Vagina (tissue), 2 donors: ENCODE results near the gene ATP11A. TPM values are rescaled to one million over a fixed set of nuclear protein-coding genes. Genes with fewer than 3 reads are reported as not detected.
A peak's percentile ranks its signal among the peaks of the same experiment; 100 is the strongest.

Source experiments
- DNase-seq, 2 donors: peaks; one replicate each; pipeline ENCODE4 v3.0.0-alpha.2; 2017; ENCODE audit errors: extremely low spot score in 2 of 2
- H3K27ac ChIP-seq: fragments of 200-600 bp; sonication (generic); one replicate; pipeline ENCODE4 v1.5.1; 2019
- H3K27me3 ChIP-seq: fragments of 200-600 bp; sonication (generic); one replicate; pipeline ENCODE4 v1.5.1; 2019
- H3K36me3 ChIP-seq, 2 donors: fragments of 200-600 bp; sonication (generic); one replicate each; pipeline ENCODE4 v1.5.1; 2017 to 2019
- H3K4me1 ChIP-seq: fragments of 200-600 bp; sonication (generic); one replicate; pipeline ENCODE4 v1.5.1; 2019
- H3K4me3 ChIP-seq, 2 donors: fragments of 200-600 bp; sonication (generic); 1 replicate in 1 of 2; 2 replicates in 1 of 2; pipeline ENCODE4 v1.5.1; 2016 to 2019
- H3K9me3 ChIP-seq: fragments of 200-600 bp; sonication (generic); one replicate; pipeline ENCODE4 v1.5.1; 2019
- POLR2A ChIP-seq, 2 donors: fragments of 450-650 bp; IDR thresholded peaks; one replicate each; pipeline ENCODE4 v1.6.1; 2017; ENCODE audit warnings: antibody characterized with exemption in 2 of 2, mild to moderate bottlenecking in 2 of 2, moderate library complexity in 2 of 2
- POLR2AphosphoS5 ChIP-seq, 2 donors: sonication (generic); formaldehyde crosslinking; IDR thresholded peaks; one replicate each; pipeline ENCODE4 v1.9.0; 2017; ENCODE audit warnings: antibody characterized with exemption in 2 of 2, mild to moderate bottlenecking in 2 of 2, low read depth in 1 of 2; ENCODE audit not compliant: insufficient read depth in 1 of 2
- intact Hi-C: fragments of 100-400 bp; cut with DNase I; formaldehyde crosslinking; loops from one replicate; pipeline ENCODE4 v1.15.1; 2023
- total RNA-seq: library from RNA; depleted of rRNA; stranded (reverse); fragments of >200 nt; gene quantifications from one replicate; pipeline ENCODE4 v1.2.3, GENCODE V29; 2016
- TF ChIP-seq, protein P1 (sequence below), 3 experiments: fragments of 450-650 bp in 2 of 3; fragments of 200-600 bp in 1 of 3; sonication (generic) in 1 of 3; IDR thresholded peaks; one replicate each; pipeline ENCODE4 v1.5.1; 2017 to 2019; ENCODE audit warnings: antibody characterized with exemption in 3 of 3, mild to moderate bottlenecking in 2 of 3, moderate library complexity in 2 of 3

The ATP11A gene
- total RNA-seq, 1 donor from 2014 or later = 33.4 TPM

DNA sequence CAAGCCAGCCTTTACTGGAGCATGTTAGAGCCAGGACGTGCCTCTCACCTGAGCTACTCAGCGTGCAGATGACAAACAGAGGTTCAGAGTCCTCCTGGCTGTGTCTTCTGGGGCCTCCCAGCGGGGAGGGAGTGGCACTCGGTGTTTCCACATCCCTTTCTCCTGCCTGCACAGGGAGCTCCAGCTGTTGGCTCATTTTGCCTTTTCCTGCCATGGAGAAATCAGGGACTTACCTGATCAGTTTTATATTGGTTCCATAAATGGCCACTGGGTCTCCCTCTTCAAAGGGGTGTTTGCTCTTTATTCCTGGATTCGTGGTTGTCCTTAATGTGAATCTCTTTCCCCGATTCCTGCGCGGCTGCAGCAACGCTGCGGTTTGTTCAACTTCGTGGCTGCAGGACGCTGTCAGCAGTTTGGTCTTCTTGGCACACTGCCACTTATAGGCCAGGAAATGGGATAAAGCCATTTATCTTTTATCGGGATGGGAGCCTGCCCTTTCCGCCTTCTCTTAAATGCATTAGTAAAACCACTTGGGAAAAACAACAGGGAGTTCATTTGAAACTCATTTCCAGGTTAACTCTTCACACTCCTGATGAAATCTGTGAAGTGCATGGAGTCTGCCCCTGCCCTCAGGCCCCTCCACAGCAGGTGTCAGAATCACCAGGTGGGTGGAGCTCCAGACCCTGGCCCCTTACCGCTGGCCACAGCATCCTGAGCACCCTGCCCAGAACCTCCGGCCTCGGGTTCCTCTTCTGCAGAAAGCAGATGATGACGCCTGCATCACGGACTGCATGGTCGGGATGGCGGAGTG lies 239.3 kb downstream of the ATP11A start:
- no peaks in the 10 kb centered on the region for H3K27me3 ChIP-seq
- intact Hi-C loops = no loop called here
- TF ChIP-seq, protein P1, sequence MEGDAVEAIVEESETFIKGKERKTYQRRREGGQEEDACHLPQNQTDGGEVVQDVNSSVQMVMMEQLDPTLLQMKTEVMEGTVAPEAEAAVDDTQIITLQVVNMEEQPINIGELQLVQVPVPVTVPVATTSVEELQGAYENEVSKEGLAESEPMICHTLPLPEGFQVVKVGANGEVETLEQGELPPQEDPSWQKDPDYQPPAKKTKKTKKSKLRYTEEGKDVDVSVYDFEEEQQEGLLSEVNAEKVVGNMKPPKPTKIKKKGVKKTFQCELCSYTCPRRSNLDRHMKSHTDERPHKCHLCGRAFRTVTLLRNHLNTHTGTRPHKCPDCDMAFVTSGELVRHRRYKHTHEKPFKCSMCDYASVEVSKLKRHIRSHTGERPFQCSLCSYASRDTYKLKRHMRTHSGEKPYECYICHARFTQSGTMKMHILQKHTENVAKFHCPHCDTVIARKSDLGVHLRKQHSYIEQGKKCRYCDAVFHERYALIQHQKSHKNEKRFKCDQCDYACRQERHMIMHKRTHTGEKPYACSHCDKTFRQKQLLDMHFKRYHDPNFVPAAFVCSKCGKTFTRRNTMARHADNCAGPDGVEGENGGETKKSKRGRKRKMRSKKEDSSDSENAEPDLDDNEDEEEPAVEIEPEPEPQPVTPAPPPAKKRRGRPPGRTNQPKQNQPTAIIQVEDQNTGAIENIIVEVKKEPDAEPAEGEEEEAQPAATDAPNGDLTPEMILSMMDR (IDR thresholded peaks at IDR 0.05) = no peak
- no peak for TF ChIP-seq POLR2AphosphoS5 (IDR thresholded peaks at IDR 0.05; ENCODE audit: insufficient read depth in 1 of 2, low read depth in 1 of 2)
- TF ChIP-seq POLR2A (IDR thresholded peaks at IDR 0.05) = no peak
- no peak for DNase-seq
- no peak overlapping the region for H3K4me3 ChIP-seq
- H3K36me3 ChIP-seq = no peaks in the 10 kb centered on the region
- H3K27ac ChIP-seq = no peak overlapping the region
- no peaks in the 10 kb centered on the region for H3K9me3 ChIP-seq
- H3K4me1 ChIP-seq = peaks cover 15% of the 10 kb centered on the region

DNA sequence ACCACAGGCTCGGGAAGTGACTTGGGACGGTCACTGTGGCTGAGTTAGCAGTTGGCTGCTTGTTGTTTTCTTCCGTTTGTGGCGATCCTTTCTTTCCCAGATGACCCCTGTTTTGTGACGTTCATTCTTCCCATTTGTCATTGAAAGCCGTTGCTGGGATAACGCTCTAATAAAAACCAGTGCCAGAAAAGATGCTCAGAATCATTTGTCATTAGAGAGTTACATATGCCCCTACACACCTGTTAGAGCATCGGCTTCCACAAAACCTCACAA lies 239.9 kb downstream of the ATP11A start:
- peaks cover 15% of the 10 kb centered on the region for H3K4me1 ChIP-seq
- TF ChIP-seq POLR2AphosphoS5 (IDR thresholded peaks at IDR 0.05; ENCODE audit: insufficient read depth in 1 of 2, low read depth in 1 of 2) (no peak), POLR2A (IDR thresholded peaks at IDR 0.05) (no peak)
- TF ChIP-seq, protein P1 (IDR thresholded peaks at IDR 0.05) = no peak
- H3K36me3 ChIP-seq = no peaks in the 10 kb centered on the region
- H3K4me3 ChIP-seq = no peak overlapping the region
- DNase-seq = no peak
- H3K27ac ChIP-seq = no peak overlapping the region
- no peaks in the 10 kb centered on the region for H3K27me3 ChIP-seq
- H3K9me3 ChIP-seq = no peaks in the 10 kb centered on the region
- intact Hi-C loops = no loop called here

DNA sequence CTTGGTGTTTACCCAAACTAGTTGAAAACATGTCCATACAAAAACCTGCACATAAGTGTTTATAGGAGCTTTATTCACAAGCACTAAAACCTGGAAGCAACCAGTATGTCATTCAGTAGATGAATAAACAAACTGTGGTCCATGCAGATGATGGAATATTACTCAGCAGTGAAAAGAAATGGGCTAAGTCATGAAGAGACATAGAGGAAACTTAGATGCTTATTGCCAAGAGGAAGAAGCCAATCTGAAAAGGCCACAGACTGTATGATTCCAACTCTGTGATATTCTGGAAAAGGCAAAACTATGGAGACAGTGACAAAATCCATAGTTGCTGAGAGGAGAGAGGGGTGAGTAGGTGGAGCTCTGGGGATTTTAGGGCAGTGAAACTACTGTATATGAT lies 240.4 kb downstream of the ATP11A start:
- DNase-seq = no peak
- no peak overlapping the region for H3K27ac ChIP-seq
- TF ChIP-seq, protein P1 (IDR thresholded peaks at IDR 0.05) = no peak
- TF ChIP-seq POLR2A (IDR thresholded peaks at IDR 0.05) (no peak), POLR2AphosphoS5 (IDR thresholded peaks at IDR 0.05; ENCODE audit: insufficient read depth in 1 of 2, low read depth in 1 of 2) (no peak)
- H3K9me3 ChIP-seq = no peaks in the 10 kb centered on the region
- intact Hi-C loops = no loop called here
- H3K4me3 ChIP-seq = no peak overlapping the region
- H3K36me3 ChIP-seq = no peaks in the 10 kb centered on the region
- H3K27me3 ChIP-seq = no peaks in the 10 kb centered on the region
- peaks cover 15% of the 10 kb centered on the region for H3K4me1 ChIP-seq

DNA sequence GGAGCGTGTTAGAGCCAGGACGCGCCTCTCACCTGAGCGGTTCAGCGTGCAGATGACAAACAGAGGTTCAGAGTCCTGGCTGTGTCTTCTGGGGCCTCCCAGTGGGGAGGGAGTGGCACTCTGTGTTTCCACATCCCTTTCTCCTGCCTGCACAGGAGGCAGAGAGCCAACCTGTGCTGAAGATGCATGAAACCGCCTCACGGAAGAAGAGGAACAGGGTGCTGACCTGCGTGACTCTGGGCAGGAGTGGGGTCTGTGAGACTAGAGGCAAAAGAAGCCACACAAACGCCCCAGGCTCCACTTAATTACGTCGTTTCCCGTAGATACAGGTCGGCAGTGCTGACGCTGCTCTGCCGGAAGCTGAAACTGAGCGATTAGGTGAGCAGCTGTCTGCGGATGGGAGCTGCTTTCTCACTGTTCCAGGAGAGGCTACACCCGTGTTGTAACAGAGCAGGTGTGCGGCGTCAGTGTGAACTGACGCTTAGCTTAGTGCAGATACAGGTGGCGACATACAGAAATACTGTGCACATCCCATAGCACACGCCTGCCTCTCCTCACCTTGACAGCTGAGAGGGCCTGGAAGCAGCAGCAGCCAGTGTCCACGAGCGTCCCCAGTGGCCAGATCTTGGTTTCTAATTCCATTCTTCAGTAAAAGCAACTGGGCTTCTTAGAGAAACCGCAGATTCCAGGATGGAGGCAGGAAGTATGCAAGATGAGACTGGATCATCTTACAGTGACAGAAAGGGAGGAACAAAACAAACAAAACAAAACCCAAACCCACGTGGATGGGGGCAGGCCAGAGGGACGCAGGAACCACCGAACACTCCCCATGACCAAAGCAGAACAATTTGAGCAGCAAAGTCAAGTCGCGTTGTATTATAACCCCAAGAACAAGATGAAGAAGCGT lies 241.4 kb downstream of the ATP11A start:
- DNase-seq = no peak
- TF ChIP-seq, protein P1 (IDR thresholded peaks at IDR 0.05) = peak in 1 of 3 experiments; percentile 10
- TF ChIP-seq POLR2A (IDR thresholded peaks at IDR 0.05) = no peak
- Histone ChIP-seq H3K27ac (no peak overlapping the region), H3K4me3 (no peak overlapping the region), H3K36me3 (no peaks in the 10 kb centered on the region), H3K4me1 (peaks cover 15% of the 10 kb centered on the region), H3K9me3 (no peaks in the 10 kb centered on the region), H3K27me3 (no peaks in the 10 kb centered on the region)
- intact Hi-C loops = no loop called here

DNA sequence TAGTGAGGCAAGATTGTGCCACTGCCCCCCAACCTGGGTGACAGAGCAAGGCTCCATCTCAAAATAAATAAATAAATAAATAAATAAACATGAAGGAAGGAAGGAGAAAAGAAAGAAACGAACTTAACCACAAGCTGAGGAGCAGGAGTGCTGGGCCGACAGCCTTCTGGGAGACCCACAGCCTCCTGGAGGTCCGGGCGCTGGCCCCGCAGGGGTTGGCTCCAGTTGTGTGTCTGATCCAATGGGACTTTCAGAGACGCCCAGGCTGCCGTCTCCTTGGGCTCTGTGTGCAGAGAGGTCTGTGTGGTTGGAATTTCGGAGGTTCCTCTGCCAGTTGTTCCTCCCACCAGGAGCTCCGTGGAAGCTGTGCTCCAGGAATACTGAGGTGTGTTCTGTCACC lies 243.1 kb downstream of the ATP11A start:
- Histone ChIP-seq H3K27me3 (no peaks in the 10 kb centered on the region), H3K4me1 (peaks cover 15% of the 10 kb centered on the region), H3K9me3 (no peaks in the 10 kb centered on the region), H3K4me3 (no peak overlapping the region), H3K36me3 (no peaks in the 10 kb centered on the region), H3K27ac (no peak overlapping the region)
- intact Hi-C loops = no loop called here
- TF ChIP-seq POLR2AphosphoS5 (IDR thresholded peaks at IDR 0.05; ENCODE audit: insufficient read depth in 1 of 2, low read depth in 1 of 2) = no peak
- TF ChIP-seq, protein P1 (IDR thresholded peaks at IDR 0.05) = no peak
- no peak for DNase-seq
